GM18498 (cell line): ENCODE measurements around the gene SMCO4.
"Not testable (repeated sequence)": the region's sequence is repeated elsewhere in the genome, so short reads cannot be mapped to it uniquely, and the experiment has no call there.

ENCODE experiments used
- ATAC-seq: cut with Tn5 transposase; IDR thresholded peaks from one replicate; pipeline ENCODE4 v1.9.1; 2021; ENCODE audit warnings: mild to moderate bottlenecking, moderate library complexity; ENCODE audit not compliant: unreplicated experiment

The SMCO4 gene

DNA sequence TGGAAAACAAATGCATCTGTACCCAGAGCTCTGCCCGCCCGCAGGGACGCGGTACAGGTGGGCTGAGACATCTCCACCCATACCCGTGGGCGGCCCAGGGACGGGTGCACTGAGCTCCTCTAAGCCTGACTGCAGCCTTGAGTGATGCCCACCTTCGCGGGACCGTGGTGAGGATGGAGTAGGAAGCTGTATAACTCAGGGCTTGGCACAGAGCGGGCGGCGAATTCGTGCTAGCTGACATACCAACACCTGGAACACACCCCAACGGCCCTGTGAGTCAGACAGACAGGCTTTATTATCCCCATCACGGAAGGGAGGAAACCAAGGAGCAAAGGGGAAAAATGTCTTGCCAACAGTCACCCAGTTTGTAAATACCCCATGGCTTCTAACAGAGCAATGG lies 61.9 kb downstream of the SMCO4 start:
- ATAC-seq, result no peak

DNA sequence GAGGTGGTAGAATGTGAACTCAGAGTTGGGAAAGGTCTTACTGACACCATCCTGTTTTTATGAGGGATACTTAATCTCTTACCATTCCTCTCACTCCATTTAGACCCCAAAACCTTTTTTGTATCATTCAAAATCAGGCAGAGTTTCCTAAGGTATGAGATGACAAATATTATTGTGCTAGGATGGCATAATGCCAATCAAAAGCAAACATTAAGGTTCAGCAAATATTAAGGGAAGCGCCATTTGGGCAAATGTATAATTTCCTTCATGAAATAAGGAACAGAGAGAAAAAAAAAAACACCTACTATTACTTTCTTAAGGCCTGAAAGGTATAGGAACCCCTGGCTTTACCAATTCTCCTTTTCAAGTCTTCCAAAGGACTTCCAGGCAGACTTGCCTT lies 62.4 kb downstream of the SMCO4 start:
- ATAC-seq, result no peak

DNA sequence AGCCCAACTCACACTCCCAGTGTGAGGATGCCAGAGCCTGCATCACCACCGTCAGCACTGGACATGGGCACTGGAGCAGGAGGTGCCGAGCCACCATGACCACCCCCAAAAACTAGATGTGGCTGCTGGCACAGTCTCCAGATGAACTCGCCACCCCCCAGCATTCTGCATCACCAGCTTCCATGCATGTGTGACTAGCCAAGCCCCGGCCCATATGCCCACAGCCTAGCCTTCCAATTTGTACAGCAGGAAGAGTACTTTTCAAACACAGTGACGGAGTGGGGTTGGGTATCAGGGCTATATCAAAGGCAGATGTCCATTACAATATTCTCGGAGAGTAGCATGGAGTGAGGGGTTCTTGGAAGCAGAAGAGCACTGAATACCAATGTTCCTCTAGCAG lies 62.9 kb downstream of the SMCO4 start:
- ATAC-seq, result no peak

DNA sequence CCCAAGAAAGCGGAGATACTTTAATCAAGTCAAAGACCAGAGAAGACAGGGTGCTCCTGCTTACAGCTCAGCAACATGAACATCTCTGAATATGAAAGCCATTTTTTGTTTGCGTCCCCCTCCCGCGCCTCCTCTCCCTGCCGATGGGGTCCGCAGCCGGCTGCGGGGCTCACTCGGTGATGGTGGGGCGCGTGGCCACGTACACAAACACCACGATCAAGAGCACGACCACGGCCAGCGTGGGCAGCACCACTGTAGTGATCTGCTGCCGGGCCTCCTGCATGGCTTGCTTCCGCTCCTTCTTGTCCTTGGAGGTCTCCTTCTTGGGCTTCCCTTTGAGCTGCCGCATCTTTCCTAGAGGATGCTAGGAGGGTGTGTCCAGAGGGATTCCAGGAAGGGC lies 64.3 kb downstream of the SMCO4 start:
- no peak for ATAC-seq

DNA sequence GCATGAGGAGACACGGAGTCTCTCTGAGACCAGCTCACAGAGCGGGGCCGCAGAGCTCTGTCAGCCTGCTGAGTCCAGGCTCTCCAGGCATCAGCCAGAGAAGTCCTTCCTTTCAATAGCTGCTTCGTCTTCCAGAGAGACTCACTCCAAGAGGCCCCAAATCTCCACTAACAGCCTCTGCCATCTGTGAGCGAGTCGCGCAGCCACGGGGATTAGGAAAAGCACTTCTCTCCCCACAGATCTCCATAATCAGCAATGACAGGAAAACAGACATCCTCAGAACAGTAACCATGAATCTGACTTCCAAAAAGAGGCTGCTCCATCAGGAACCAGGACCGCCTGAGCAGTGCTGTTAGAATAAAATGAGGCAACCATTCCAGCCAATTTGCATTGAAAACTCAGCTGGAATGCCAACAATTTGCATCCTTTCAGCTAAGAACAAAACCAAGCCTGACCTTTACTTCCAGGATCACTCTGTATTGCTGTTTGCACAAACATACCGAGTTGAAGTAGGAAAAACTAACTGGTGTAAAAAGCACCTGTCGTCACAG lies 65.4 kb downstream of the SMCO4 start:
- no peak for ATAC-seq

DNA sequence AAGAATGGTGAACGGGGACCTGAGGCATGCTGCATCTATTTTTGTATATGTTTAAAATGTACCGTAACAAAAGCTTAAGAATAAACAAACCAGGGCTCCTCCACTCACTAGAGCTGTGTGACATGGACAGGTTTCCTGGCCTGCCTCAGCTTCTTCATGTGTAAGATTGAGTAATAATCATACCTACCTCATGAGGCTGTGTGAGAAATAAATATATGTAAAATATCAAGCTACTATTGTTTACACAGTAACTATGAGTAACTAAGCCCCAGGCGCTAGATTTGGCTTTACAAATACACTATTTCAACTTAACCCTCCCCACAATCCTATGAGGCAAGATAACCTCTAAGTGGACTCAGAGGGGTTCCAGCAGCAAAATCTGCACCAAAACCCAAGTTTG lies 66.4 kb downstream of the SMCO4 start:
- ATAC-seq, result no peak

DNA sequence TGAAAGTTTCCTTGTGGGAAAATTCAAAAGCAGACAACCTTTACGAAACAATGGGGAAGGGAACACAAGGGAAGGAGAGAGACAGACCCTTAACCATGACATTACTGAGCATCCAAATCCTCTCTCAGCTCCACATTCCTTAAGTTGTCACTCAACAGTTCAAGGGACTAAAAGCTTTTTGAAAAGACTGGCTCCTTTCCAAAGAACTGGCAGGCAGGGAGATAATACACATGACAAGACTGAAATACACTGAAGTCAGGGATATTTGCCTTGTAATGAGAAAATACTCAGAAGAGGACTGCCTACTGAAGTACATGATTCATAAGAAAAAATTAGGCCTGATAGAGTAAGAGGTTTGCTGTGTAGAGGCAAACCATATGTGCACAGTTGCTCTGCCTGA lies 69.1 kb downstream of the SMCO4 start:
- no peak for ATAC-seq

DNA sequence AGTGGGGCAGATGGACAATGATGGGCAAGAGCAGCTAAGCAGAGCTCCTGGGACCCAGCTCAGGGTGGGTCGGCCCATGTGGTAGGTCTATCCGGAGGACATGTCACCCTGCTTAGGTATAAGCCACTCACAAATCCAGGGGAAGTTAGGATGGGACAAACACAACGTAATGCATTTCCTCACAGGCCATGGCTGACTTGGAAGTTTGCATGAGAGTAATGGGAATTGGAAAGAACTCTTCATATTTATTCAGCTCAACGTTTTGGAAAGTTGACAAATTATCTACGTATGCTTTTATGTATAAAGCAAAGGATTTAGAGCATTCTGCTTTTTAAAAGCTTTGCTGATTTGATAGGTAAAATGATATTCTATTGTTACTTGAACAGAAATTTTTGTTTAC lies 74.9 kb downstream of the SMCO4 start:
- ATAC-seq, result no peak

DNA sequence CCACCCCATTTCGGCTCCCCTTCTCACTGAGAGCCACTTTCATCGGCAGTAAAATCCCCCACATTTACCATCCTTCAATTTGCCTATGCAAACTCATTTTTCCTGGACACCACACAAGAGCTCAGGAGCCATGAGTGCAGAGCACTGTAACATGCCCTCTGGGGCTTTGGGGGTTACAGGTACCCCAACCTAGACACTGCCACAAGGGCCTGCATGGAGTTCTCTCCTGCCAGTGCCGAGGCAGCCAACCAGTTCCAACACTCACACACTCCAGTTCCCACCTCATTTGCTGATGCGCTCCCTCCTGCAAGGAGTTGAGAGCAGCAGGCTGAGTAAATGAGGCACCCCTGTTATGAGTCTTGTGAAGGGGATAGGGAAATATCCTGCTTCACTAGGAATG lies 76.1 kb downstream of the SMCO4 start:
- no peak for ATAC-seq

DNA sequence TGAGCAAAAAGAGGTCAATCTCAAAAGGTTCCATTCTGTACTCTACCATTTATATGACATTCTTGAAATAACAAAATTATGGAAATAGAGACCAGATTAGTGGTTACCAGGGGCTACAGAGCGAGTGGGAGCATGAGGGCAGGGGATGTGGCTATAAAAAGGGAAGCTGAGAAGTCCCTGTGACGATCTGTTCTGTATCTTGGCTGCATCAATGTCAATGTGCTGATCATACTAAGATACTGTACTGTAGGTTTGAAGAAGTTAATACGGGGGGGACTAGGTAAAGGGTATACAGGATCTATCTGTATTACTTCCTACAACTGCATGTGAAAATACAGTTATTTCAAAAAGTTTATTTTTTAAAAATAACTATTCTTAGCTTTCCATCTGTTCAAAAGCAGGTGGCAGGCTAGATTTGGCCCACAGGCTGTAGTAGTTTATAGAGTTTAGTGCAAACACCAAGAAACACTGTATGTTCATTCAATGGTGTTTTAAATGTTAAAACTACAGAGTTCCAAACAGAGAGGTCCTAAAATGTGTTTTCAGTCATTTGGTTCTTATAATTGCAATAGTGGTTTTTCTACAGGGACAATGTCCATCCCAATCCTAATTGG lies 78.2 kb downstream of the SMCO4 start:
- ATAC-seq, result no peak

DNA sequence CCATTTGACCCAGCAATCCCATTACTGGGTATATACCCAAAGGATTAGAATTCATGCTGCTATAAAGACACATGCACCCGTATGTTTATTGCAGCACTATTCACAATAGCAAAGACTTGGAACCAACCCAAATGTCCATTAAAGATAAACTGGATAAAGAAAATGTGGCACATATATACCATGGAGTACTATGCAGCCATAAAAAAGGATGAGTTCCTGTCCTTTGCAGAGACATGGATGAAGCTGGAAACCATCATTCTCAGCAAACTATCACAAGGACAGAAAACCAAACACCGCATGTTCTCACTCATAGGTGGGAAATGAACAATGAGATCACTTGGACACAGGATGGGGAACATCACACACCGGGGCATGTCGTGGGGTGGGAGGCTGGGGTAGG lies 79.5 kb downstream of the SMCO4 start:
- not testable (repeated sequence) for ATAC-seq

DNA sequence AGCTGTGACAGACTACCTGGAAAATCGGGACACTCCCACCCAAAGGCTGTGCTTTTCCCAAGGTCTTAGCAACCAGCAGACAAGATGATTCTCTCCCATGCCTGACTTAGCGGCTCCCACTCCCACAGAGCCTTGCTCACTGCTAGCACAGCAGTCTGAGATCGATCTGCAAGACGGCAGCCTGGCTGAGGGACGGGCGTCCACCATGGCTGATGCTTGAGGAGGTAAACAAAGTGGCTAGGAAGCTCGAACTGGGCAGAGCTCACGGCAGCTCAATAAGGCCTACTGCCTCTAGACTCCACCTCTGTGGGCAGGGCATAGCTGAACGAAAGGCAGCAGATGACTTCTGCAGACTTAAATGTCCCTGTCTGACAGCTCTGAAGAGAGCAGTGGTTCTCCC lies 84.9 kb downstream of the SMCO4 start:
- no peak for ATAC-seq

DNA sequence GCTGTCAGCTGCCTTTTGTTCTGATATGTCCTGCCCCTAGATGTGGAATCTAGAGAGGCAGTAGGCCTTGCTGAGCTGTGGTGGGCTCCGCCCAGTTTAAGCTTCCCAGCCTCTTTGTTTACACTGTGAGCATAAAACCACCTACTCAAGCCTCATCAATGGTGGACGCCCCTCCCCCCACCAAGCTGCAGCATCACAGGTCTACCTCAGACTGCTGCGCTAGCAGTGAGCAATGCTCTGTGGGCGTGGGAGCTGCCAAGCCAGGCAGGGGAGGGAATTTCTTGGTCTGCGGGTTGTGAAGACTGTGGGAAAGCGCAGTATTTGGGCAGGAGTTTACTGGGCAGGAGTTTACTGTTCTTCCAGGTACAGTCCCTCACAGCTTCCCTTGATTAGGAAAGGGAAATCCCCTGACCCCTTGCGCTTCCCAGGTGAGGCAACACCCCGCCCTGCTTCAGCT lies 98.5 kb downstream of the SMCO4 start:
- no peak for ATAC-seq

DNA sequence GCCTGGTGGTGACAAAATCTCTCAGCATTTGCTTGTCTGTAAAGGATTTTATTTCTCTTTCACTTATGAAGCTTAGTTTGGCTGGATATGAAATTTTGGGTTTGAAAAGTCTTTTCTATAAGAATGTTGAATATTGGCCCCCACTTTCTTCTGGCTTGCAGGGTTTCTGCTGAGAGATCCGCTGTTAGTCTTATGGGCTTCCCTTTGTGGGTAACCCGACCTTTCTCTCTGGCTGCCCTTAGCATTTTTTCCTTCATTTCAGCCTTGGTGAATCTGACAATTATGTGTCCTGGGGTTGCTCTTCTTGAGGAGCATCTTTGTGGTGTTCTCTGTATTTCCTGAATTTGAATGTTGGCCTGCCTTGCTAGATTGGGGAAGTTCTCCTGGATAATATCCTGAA lies 100.0 kb downstream of the SMCO4 start:
- not testable (repeated sequence) for ATAC-seq

DNA sequence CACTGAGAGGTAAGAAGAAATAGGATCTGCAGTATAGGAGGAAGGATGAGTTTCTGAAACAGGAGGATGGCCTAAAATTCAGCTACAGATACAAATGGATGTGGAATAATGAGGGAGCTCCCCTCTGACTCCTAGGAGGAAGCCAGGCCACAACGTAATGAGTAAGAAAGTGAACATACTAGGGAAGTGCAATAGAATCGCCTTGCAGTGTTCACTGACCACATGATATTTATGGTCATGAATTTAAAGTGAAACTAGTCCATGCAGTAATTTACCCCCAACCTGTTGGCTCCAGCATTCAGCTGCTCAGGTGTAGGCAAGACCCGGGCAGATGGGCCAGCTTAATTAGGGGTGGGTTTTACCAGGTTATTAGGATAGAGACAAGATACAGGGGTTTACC lies 110.9 kb downstream of the SMCO4 start:
- no peak for ATAC-seq
